Panc1 (cell line): ENCODE measurements around the gene HEMGN. TPM values are rescaled to one million over a fixed set of nuclear protein-coding genes. Genes with fewer than 3 reads are reported as not detected.

ENCODE experiments used
- ATAC-seq: fragments of 200-7000 bp; cut with Tn5 transposase; 2 replicates; pipeline ENCODE4 v1.9.1; 2020; ENCODE audit warnings: mild to moderate bottlenecking, moderate library complexity
- BruUV-seq: library from RNA; stranded (reverse); fragments of 400-500 nt; replicated peaks from 2 replicates; lab custom pipeline; 2021; lab: Mats Ljungman, UMichigan
- CTCF ChIA-PET: fragments of 300-600 bp; sonication (Branson Sonifier 250); formaldehyde crosslinking; loops from one replicate; lab custom pipeline; 2022; ENCODE audit warnings: antibody characterized with exemption; lab: Charles Lee
- POLR2A ChIA-PET: fragments of 300-600 bp; sonication (Branson Sonifier 250); formaldehyde crosslinking; loops from one replicate; lab custom pipeline; 2022; ENCODE audit warnings: antibody characterized with exemption; lab: Charles Lee
- DNase-seq: peaks from one replicate; pipeline ENCODE4 v3.0.0-alpha.2; 2010; ENCODE audit warnings: low read depth, low spot score
- H3K27ac ChIP-seq: 2 replicates; pipeline ENCODE4 v1.5.1; 2011; ENCODE audit warnings: mild to moderate bottlenecking, low read length, inconsistent platforms
- H3K27me3 ChIP-seq: fragments of 200-500 bp; sonication (Bioruptor generic); 2 replicates; pipeline ENCODE4 v1.6.0; 2014; ENCODE audit warnings: low read length, inconsistent platforms; ENCODE audit not compliant: control insufficient read depth, insufficient read depth
- H3K36me3 ChIP-seq: fragments of 200-500 bp; sonication (Bioruptor generic); 2 replicates; pipeline ENCODE4 v1.5.1; 2014; ENCODE audit warnings: inconsistent platforms, mild to moderate bottlenecking, low read length, moderate library complexity; ENCODE audit not compliant: control insufficient read depth, insufficient read depth
- H3K4me1 ChIP-seq: 2 replicates; pipeline ENCODE4 v1.5.1; 2011; ENCODE audit warnings: inconsistent platforms, mild to moderate bottlenecking, low read length, moderate library complexity; ENCODE audit not compliant: control insufficient read depth, insufficient read depth
- H3K4me3 ChIP-seq, 2 experiments: 2 replicates each; pipeline ENCODE4 v1.5.1; 2011 to 2012; ENCODE audit warnings: low read depth in 2 of 2, low read length in 2 of 2, mild to moderate bottlenecking in 2 of 2, inconsistent platforms in 1 of 2, moderate library complexity in 1 of 2
- H3K9me3 ChIP-seq: fragments of 200-500 bp; sonication (Bioruptor generic); 2 replicates; pipeline ENCODE4 v1.5.1; 2014; ENCODE audit warnings: low read depth, mild to moderate bottlenecking, inconsistent platforms, low read length, moderate library complexity; ENCODE audit not compliant: control insufficient read depth, insufficient read depth
- CTCF ChIP-seq: fragments of 450-650 bp; IDR thresholded peaks from 2 replicates; pipeline ENCODE4 v1.5.1; 2017; ENCODE audit warnings: mild to moderate bottlenecking
- POLR2AphosphoS5 ChIP-seq: IDR thresholded peaks from 2 replicates; pipeline ENCODE4 v1.6.1; 2012; ENCODE audit warnings: mild to moderate bottlenecking, low read depth, low read length, moderate library complexity
- SIN3A ChIP-seq: IDR thresholded peaks from 2 replicates; pipeline ENCODE4 v1.6.1; 2012; ENCODE audit warnings: low read depth, mild to moderate bottlenecking, low read length, moderate library complexity, borderline replicate concordance; ENCODE audit not compliant: insufficient read depth
- TCF7L2 ChIP-seq: IDR thresholded peaks from 2 replicates; pipeline ENCODE4 v1.6.1; 2011; ENCODE audit warnings: mild to moderate bottlenecking, low read depth, low read length, inconsistent platforms
- in situ Hi-C: cut with HindIII; loops from 2 replicates; pipeline ENCODE4 v1.10.0; 2016; ENCODE audit warnings: low sequenced_read_pairs, low pct_unique_long_range_greater_than_20kb
- intact Hi-C: fragments of 100-400 bp; cut with micrococcal nuclease; formaldehyde crosslinking; loops from one replicate; pipeline ENCODE4 v1.10.0; 2022; ENCODE audit not compliant: unreplicated experiment
- total RNA-seq: library from RNA; stranded (reverse); gene quantifications from one replicate; pipeline ENCODE4 v1.2.1, GENCODE V29; 2021; ENCODE audit not compliant: unreplicated experiment
- TF ChIP-seq, protein P1 (sequence below), 2 experiments: IDR thresholded peaks; 2 replicates each; pipeline ENCODE4 v1.6.1; 2011 to 2012; ENCODE audit warnings: low read depth in 2 of 2, control low read depth in 1 of 2, low read length in 1 of 2, mild to moderate bottlenecking in 1 of 2, moderate library complexity in 1 of 2; ENCODE audit not compliant: insufficient read depth in 1 of 2

Gene HEMGN
- total RNA-seq, 1 experiment from 2014 or later: not detected

DNA sequence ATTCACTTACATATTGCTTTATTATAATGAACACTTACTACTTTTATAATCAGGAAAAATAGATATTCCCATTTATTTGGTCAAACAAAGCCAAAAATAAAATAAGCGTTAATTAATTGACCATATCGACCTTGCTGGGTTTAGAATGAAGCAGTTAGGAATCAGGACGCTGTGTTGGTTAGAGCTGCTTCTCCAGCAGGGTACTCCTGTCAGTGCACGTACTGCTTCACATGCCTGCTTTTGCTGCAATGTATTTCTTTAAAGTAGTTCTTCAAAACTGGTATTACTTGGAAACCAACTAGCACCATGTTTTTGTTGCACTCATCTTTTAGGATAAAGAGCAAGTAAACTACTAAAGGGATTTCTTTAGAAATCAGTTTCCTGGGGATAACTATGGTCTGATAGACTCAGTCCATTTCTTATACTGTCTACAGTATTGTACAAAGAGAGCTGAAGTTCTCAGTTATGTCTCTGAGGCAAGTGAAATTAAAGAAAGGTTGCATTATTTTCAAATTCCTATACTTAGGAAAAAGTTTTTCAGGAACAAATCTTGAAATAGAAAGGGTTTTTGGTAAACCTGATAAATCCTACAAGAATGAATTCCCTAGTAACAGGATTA is 8.9 kb downstream of the HEMGN start:
- intact Hi-C loops: loop anchor here (10.0 kb wide), 1 partner anchor 106 kb away; no protein-coding TSS in a partner anchor
- ATAC-seq (no peak), DNase-seq (no peak)
- POLR2A ChIA-PET: no interaction called here
- no peak overlapping the region for H3K4me3 ChIP-seq
- H3K9me3 ChIP-seq: no peaks in the 10 kb centered on the region
- no TSS peak for BruUV-seq
- H3K36me3 ChIP-seq: no peaks in the 10 kb centered on the region
- no peak overlapping the region for H3K27ac ChIP-seq
- TF ChIP-seq SIN3A (no peak), TCF7L2 (no peak), POLR2AphosphoS5 (no peak), CTCF (no peak)
- TF ChIP-seq, protein P1, sequence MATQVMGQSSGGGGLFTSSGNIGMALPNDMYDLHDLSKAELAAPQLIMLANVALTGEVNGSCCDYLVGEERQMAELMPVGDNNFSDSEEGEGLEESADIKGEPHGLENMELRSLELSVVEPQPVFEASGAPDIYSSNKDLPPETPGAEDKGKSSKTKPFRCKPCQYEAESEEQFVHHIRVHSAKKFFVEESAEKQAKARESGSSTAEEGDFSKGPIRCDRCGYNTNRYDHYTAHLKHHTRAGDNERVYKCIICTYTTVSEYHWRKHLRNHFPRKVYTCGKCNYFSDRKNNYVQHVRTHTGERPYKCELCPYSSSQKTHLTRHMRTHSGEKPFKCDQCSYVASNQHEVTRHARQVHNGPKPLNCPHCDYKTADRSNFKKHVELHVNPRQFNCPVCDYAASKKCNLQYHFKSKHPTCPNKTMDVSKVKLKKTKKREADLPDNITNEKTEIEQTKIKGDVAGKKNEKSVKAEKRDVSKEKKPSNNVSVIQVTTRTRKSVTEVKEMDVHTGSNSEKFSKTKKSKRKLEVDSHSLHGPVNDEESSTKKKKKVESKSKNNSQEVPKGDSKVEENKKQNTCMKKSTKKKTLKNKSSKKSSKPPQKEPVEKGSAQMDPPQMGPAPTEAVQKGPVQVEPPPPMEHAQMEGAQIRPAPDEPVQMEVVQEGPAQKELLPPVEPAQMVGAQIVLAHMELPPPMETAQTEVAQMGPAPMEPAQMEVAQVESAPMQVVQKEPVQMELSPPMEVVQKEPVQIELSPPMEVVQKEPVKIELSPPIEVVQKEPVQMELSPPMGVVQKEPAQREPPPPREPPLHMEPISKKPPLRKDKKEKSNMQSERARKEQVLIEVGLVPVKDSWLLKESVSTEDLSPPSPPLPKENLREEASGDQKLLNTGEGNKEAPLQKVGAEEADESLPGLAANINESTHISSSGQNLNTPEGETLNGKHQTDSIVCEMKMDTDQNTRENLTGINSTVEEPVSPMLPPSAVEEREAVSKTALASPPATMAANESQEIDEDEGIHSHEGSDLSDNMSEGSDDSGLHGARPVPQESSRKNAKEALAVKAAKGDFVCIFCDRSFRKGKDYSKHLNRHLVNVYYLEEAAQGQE (IDR thresholded peaks at IDR 0.05; ENCODE audit: insufficient read depth in 1 of 2, low read depth in 2 of 2, low read length in 1 of 2): no peak
- peaks cover 8% of the 10 kb centered on the region for H3K27me3 ChIP-seq
- in situ Hi-C loops: no loop called here
- no peaks in the 10 kb centered on the region for H3K4me1 ChIP-seq
- CTCF ChIA-PET: no interaction called here

GRCh38 chr9:97925497-97926334 is 12.3 kb downstream of the HEMGN start:
- no peaks in the 10 kb centered on the region for H3K36me3 ChIP-seq
- ATAC-seq (no peak), DNase-seq (no peak)
- BruUV-seq: no TSS peak
- no peaks in the 10 kb centered on the region for H3K9me3 ChIP-seq
- ChIA-PET POLR2A (no interaction called here), CTCF (interaction anchor here (0.7 kb wide), 1 partner anchor 337 kb away, joined by 3 read pairs; no protein-coding TSS in a partner anchor)
- no peak overlapping the region for H3K4me3 ChIP-seq
- peaks cover 8% of the 10 kb centered on the region for H3K27me3 ChIP-seq
- H3K4me1 ChIP-seq: peaks cover 6% of the 10 kb centered on the region; the same call in 1 of the 2 replicates
- H3K27ac ChIP-seq: no peak overlapping the region
- intact Hi-C loops: loop anchor here (10.0 kb wide), 1 partner anchor 109 kb away; no protein-coding TSS in a partner anchor
- TF ChIP-seq, protein P1 (IDR thresholded peaks at IDR 0.05; ENCODE audit: insufficient read depth in 1 of 2, low read depth in 2 of 2, low read length in 1 of 2): no peak
- TF ChIP-seq SIN3A: no peak
- no peak for TF ChIP-seq POLR2AphosphoS5
- no peak for TF ChIP-seq TCF7L2
- TF ChIP-seq CTCF: no peak
- in situ Hi-C loops: no loop called here
